K562 (cell line): ENCODE data around the gene CCDC187. TPM values are rescaled to one million over a fixed set of nuclear protein-coding genes. Genes with fewer than 3 reads are reported as not detected.

Experiments
- ATAC-seq: fragments of 200-7000 bp; cut with Tn5 transposase; 3 replicates; pipeline ENCODE4 v1.9.1; 2020; ENCODE audit warnings: moderate library complexity
- BruUV-seq: library from RNA; stranded (reverse); fragments of 400-500 nt; replicated peaks from 2 replicates; lab custom pipeline; 2021; lab: Mats Ljungman, UMichigan
- CTCF ChIA-PET: fragments of 300-600 bp; formaldehyde crosslinking; extraction: SDS; loops from one replicate; lab custom pipeline; 2021; ENCODE audit warnings: low intra/inter-chr PET ratio; lab: Yijun Ruan, JAX
- POLR2A ChIA-PET: fragments of 300-600, 350-650 bp; sonication (Branson Sonifier 250); formaldehyde crosslinking; extraction: SDS; loops from one replicate; lab custom pipeline; 2021; ENCODE audit warnings: antibody characterized with exemption, inconsistent platforms; lab: Yijun Ruan, JAX
- DNase-seq, 4 experiments: peaks; one replicate each; pipeline versions ENCODE4 v3.0.0 to v3.0.0-alpha.2; 2011 to 2018; ENCODE audit warnings: low spot score in 3 of 4, mixed read lengths in 3 of 4; ENCODE audit errors: extremely low read depth in 1 of 4
- FAIRE-seq: peaks from 2 replicates; lab custom pipeline; 2011; peaks lifted over from hg19 to GRCh38; lab: Jason Lieb, UNC
- H2AFZ ChIP-seq: 2 replicates; pipeline ENCODE4 v1.6.0; 2011; ENCODE audit warnings: low read depth, low read length, control low read depth, inconsistent platforms
- H3K27ac ChIP-seq: fragments of 200-600 bp; 3 replicates; pipeline ENCODE4 v1.8.0; 2011; ENCODE audit warnings: low read depth, mild to moderate bottlenecking, control low read depth, inconsistent platforms, low read length, moderate library complexity, mixed read lengths; ENCODE audit errors: extremely low read depth
- H3K27me3 ChIP-seq, 2 experiments: fragments of 300-600 bp in 1 of 2; 2 replicates in 1 of 2; 3 replicates in 1 of 2; pipeline versions ENCODE4 v1.6.0 to v1.8.0; 2011; ENCODE audit warnings: inconsistent platforms in 2 of 2, low read length in 2 of 2, mild to moderate bottlenecking in 1 of 2, mixed read lengths in 1 of 2, moderate library complexity in 1 of 2; ENCODE audit not compliant: control insufficient read depth in 2 of 2, insufficient read depth in 2 of 2
- H3K36me3 ChIP-seq: fragments of 300-600 bp; 3 replicates; pipeline ENCODE4 v1.8.0; 2011; ENCODE audit warnings: mild to moderate bottlenecking, low read length, inconsistent platforms; ENCODE audit not compliant: control insufficient read depth, insufficient read depth
- H3K4me1 ChIP-seq, 2 experiments: fragments of 200-600 bp in 1 of 2; replicated peaks in 1 of 2; 2 replicates in 1 of 2; 3 replicates in 1 of 2; pipeline versions ENCODE4 v1.5.1 to v1.8.0; 2011; ENCODE audit warnings: inconsistent platforms in 2 of 2, low read length in 2 of 2, mild to moderate bottlenecking in 1 of 2, mixed read lengths in 1 of 2, moderate library complexity in 1 of 2; ENCODE audit not compliant: control insufficient read depth in 2 of 2, insufficient read depth in 2 of 2
- H3K4me2 ChIP-seq: 2 replicates; pipeline ENCODE4 v1.6.1; 2011; ENCODE audit warnings: low read length, control low read depth, inconsistent platforms, mixed read lengths; ENCODE audit not compliant: insufficient read depth
- H3K4me3 ChIP-seq: fragments of 200-600 bp; sonication (generic), shearing (Covaris generic); 2 replicates; pipeline ENCODE4 v1.5.1; 2016; ENCODE audit warnings: control low read depth, inconsistent platforms
- H3K79me2 ChIP-seq: fragments of 200-600 bp; 3 replicates; pipeline ENCODE4 v1.8.0; 2011; ENCODE audit warnings: low read length, inconsistent platforms; ENCODE audit not compliant: control insufficient read depth, insufficient read depth
- H3K9ac ChIP-seq, 2 experiments: 2 replicates each; pipeline versions ENCODE4 v1.6.0 to v1.6.1; 2011; ENCODE audit warnings: low read depth in 2 of 2, low read length in 2 of 2, control low read depth in 1 of 2, inconsistent platforms in 1 of 2, mild to moderate bottlenecking in 1 of 2, mixed read lengths in 1 of 2; ENCODE audit not compliant: insufficient read depth in 1 of 2
- H3K9me1 ChIP-seq: one replicate; pipeline ENCODE4 v1.6.0; 2011; ENCODE audit warnings: inconsistent platforms, mild to moderate bottlenecking, low read length, moderate library complexity; ENCODE audit not compliant: control insufficient read depth, insufficient read depth
- H3K9me3 ChIP-seq: replicated peaks from 2 replicates; pipeline ENCODE4 v1.5.1; 2011; ENCODE audit warnings: low read depth, low read length, inconsistent platforms; ENCODE audit not compliant: control insufficient read depth, insufficient read depth
- H4K20me1 ChIP-seq: replicated peaks from 2 replicates; pipeline ENCODE4 v1.6.1; 2011; ENCODE audit warnings: low read length, inconsistent platforms, mixed read lengths; ENCODE audit not compliant: control insufficient read depth, insufficient read depth
- CREBBP ChIP-seq: IDR thresholded peaks from one replicate; pipeline ENCODE4 v1.6.1; 2012; ENCODE audit warnings: low read depth, mild to moderate bottlenecking, control low read depth, inconsistent platforms, low read length
- KDM5B ChIP-seq: fragments of 200-600 bp; sonication (generic); IDR thresholded peaks from 2 replicates; pipeline ENCODE4 v1.6.1; 2012; ENCODE audit warnings: low read depth, mild to moderate bottlenecking, moderate library complexity, low read length, control low read depth, inconsistent platforms; ENCODE audit not compliant: insufficient replicate concordance
- LCOR ChIP-seq: sonication (generic); formaldehyde crosslinking; IDR thresholded peaks from 2 replicates; pipeline ENCODE4 v1.8.0; 2022; ENCODE audit warnings: mild to moderate bottlenecking, missing genetic modification reagents
- NCOA2 ChIP-seq, 2 experiments: fragments of 450-650 bp; IDR thresholded peaks; 2 replicates each; pipeline ENCODE4 v1.6.1; 2018; ENCODE audit warnings: mild to moderate bottlenecking in 2 of 2, moderate library complexity in 1 of 2; ENCODE audit not compliant: partially characterized antibody in 2 of 2
- PHB2 ChIP-seq: fragments of 450-650 bp; IDR thresholded peaks from 2 replicates; pipeline ENCODE4 v1.6.1; 2017; ENCODE audit warnings: low read depth
- RBFOX2 ChIP-seq: fragments of 200-400 bp; formaldehyde crosslinking; IDR thresholded peaks from 2 replicates; pipeline ENCODE4 v1.6.1; 2017; ENCODE audit warnings: low read depth, mild to moderate bottlenecking, low read length, moderate library complexity
- RBM34 ChIP-seq: fragments of 200-400 bp; formaldehyde crosslinking; IDR thresholded peaks from 2 replicates; pipeline ENCODE4 v1.6.1; 2018; ENCODE audit warnings: low read length, borderline replicate concordance; ENCODE audit not compliant: insufficient read depth
- TSC22D4 ChIP-seq: fragments of 450-650 bp; IDR thresholded peaks from 2 replicates; pipeline ENCODE4 v1.6.1; 2016; ENCODE audit warnings: missing genetic modification characterization, missing biosample characterization, control low read depth
- U2AF2 ChIP-seq: fragments of 200-400 bp; formaldehyde crosslinking; optimal IDR thresholded peaks from 2 replicates; pipeline ENCODE3; 2017; ENCODE audit warnings: low read depth, mild to moderate bottlenecking, low read length
- ZNF785 ChIP-seq: fragments of 250-450 bp; sonication (Bioruptor Pico); IDR thresholded peaks from 2 replicates; pipeline ENCODE4 v1.4.0; 2020; ENCODE audit warnings: mild to moderate bottlenecking
- WGBS: fragments of 100-300 bp; shearing (Covaris generic); methylation state at CpG from one replicate; pipeline ENCODE4 v1.1.6; 2016; ENCODE audit warnings: low coverage, mixed read lengths; ENCODE audit not compliant: insufficient coverage; ENCODE audit errors: missing lambda C conversion rate; 5-methylcytosine and 5-hydroxymethylcytosine counted together
- in situ Hi-C: fragments of 300-500 bp; cut with MboI; formaldehyde crosslinking; loops from 4 replicates; pipeline ENCODE4 v1.15.0; 2018; ENCODE audit warnings: inconsistent platforms, mixed read lengths
- intact Hi-C: fragments of 100-400 bp; cut with micrococcal nuclease; formaldehyde crosslinking; loops from 2 replicates; pipeline ENCODE4 v1.14.2; 2022
- polyA plus RNA-seq, 8 experiments: library from polyadenylated mRNA; depleted of rRNA in 4 of 8; stranded (reverse) in 5 of 8; unstranded in 3 of 8; fragments of >200 nt; fragmentation: Nextera tagmentation in 2 of 8; fragmentation: Illumina TruSeq in 1 of 8; extraction: Ambion mirVana in 2 of 8; extraction: Trizol in 1 of 8; gene quantifications; 2 replicates each; pipeline versions ENCODE4 v1.2.1 to v1.2.3, GENCODE V29; 2011 to 2014; ENCODE audit warnings: inconsistent platforms in 1 of 8, missing spikeins in 1 of 8
- total RNA-seq, 7 experiments: library from RNA; depleted of rRNA in 6 of 7; stranded (reverse); fragments of >200 nt in 6 of 7; fragmentation: Illumina TruSeq in 2 of 7; extraction: Trizol in 2 of 7; gene quantifications; 2 replicates each; pipeline versions ENCODE4 v1.2.1 to v1.2.3, GENCODE V29; 2011 to 2021; ENCODE audit warnings: low replicate concordance in 1 of 7
- TF ChIP-seq, protein P1 (sequence below): fragments of 450-650 bp; IDR thresholded peaks from 2 replicates; pipeline ENCODE4 v1.6.1; 2016; ENCODE audit warnings: low read depth, mild to moderate bottlenecking, moderate library complexity
- TF ChIP-seq, protein P2 (sequence below): fragments of 250-450 bp; sonication (Bioruptor Pico); IDR thresholded peaks from 2 replicates; pipeline ENCODE4 v1.6.1; 2021; ENCODE audit warnings: mild to moderate bottlenecking
- TF ChIP-seq, protein P3 (sequence below): sonication (generic); formaldehyde crosslinking; IDR thresholded peaks from 2 replicates; pipeline ENCODE4 v1.8.1; 2023; ENCODE audit warnings: mild to moderate bottlenecking, missing genetic modification reagents

Gene CCDC187
- total and polyA plus RNA-seq, 9 of the 15 experiments (the other 6 are each of a cell fraction or from before 2014, with no cell fraction given): not detected

DNA sequence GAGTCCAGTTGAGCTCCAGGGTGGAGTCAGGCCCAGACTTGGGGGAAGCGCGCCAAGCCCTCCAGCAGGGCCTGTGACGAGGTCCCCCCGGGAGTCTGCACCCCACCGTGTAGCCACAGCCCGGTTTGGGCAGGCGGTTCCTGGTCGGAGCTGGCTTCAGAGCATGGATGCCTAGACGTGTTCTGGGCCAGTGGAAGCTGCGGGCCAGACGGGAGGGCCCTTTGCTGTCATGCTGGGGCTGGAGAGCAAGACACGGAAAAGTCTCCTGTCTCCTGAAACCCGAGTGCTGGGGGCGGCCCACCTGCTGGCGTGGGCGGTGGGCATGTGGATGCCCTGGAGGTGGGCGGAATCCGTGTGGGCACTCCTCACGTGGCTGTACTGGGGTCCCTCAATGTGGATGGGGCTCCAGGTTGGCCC, 25.3 kb upstream of the CCDC187 start:
- peaks cover 0 to 5% of the 10 kb centered on the region in 2 experiments; a peak in 2 of 5 replicates for H3K27me3 ChIP-seq
- peak overlapping the region in 1 of 2 experiments; percentile 88; a peak in 2 of 4 replicates for H3K9ac ChIP-seq
- ChIA-PET POLR2A (no interaction called here), CTCF (no interaction called here)
- no TSS peak for BruUV-seq
- FAIRE-seq (no peak), DNase-seq (no peak), ATAC-seq (no peak)
- H3K9me3 ChIP-seq: no peaks in the 10 kb centered on the region
- no peaks in the 10 kb centered on the region for H3K9me1 ChIP-seq
- H4K20me1 ChIP-seq: no peaks in the 10 kb centered on the region
- H3K79me2 ChIP-seq: peaks cover 15% of the 10 kb centered on the region
- no peak overlapping the region for H3K4me2 ChIP-seq
- TF ChIP-seq RBFOX2: peak; percentile 53; the same call in 1 of the 2 replicates
- TF ChIP-seq CREBBP: no peak
- H2AFZ ChIP-seq: no peak overlapping the region
- 64% methylated on average over 10 of the region's 19 CpGs for WGBS
- peaks cover 4 to 94% of the 10 kb centered on the region in 2 experiments for H3K4me1 ChIP-seq
- in situ Hi-C loops (loop anchor here (25.0 kb wide), 1 partner anchor 308 kb away; no protein-coding TSS in a partner anchor), intact Hi-C loops (no loop called here)
- no peaks in the 10 kb centered on the region for H3K36me3 ChIP-seq
- no peak overlapping the region for H3K27ac ChIP-seq
- 0 out of 2 replicates have a peak overlapping the region, but pooled peaks have one; percentile 52 for H3K4me3 ChIP-seq

DNA sequence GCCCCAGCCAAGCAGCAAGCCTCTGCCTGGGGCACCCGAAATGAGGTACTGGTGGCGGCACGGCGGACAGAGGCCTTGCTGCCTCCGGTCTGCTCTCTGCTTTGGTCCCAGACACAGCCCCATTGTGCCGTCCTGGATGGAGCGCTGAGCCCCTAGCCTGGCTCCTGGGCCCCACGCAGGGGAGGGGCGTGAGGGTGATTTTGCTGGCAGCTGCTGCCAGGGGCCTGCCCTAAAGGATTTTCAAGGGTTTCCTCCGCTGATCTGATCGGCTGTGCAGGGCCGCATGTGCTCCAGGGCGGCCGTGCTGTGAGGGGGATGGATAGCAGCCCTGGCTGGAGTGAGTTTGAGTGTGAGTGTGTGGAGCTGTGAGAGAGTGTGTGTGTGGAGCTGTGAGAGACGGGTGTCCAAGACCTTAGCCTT, 24.7 kb upstream of the CCDC187 start:
- no peak for DNase-seq
- no peak for TF ChIP-seq PHB2
- no peak for TF ChIP-seq NCOA2 (IDR thresholded peaks at IDR 0.05; ENCODE audit: partially characterized antibody in 2 of 2)
- peak; percentile 43 for TF ChIP-seq KDM5B
- TF ChIP-seq, protein P1, sequence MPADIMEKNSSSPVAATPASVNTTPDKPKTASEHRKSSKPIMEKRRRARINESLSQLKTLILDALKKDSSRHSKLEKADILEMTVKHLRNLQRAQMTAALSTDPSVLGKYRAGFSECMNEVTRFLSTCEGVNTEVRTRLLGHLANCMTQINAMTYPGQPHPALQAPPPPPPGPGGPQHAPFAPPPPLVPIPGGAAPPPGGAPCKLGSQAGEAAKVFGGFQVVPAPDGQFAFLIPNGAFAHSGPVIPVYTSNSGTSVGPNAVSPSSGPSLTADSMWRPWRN: no peak
- TF ChIP-seq, protein P2, sequence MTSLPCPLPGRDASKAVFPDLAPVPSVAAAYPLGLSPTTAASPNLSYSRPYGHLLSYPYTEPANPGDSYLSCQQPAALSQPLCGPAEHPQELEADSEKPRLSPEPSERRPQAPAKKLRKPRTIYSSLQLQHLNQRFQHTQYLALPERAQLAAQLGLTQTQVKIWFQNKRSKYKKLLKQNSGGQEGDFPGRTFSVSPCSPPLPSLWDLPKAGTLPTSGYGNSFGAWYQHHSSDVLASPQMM (CRISPR knock-in tag): no peak
- TF ChIP-seq RBM34: no peak
- no peak for TF ChIP-seq TSC22D4 (tag)
- TF ChIP-seq, protein P3, sequence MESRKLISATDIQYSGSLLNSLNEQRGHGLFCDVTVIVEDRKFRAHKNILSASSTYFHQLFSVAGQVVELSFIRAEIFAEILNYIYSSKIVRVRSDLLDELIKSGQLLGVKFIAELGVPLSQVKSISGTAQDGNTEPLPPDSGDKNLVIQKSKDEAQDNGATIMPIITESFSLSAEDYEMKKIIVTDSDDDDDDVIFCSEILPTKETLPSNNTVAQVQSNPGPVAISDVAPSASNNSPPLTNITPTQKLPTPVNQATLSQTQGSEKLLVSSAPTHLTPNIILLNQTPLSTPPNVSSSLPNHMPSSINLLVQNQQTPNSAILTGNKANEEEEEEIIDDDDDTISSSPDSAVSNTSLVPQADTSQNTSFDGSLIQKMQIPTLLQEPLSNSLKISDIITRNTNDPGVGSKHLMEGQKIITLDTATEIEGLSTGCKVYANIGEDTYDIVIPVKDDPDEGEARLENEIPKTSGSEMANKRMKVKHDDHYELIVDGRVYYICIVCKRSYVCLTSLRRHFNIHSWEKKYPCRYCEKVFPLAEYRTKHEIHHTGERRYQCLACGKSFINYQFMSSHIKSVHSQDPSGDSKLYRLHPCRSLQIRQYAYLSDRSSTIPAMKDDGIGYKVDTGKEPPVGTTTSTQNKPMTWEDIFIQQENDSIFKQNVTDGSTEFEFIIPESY: peak; percentile 90
- no peak for TF ChIP-seq ZNF785
- no peak for TF ChIP-seq LCOR (CRISPR knock-in tag)
- TF ChIP-seq U2AF2: no peak

More for the DNA sequence above, 24.7 kb upstream of the CCDC187 start:
- intact Hi-C loops: no loop called here
- peaks cover 4 to 92% of the 10 kb centered on the region in 2 experiments for H3K4me1 ChIP-seq
- no peak overlapping the region for H3K27ac ChIP-seq
- ATAC-seq (no peak), FAIRE-seq (no peak)
- H3K9me1 ChIP-seq: no peaks in the 10 kb centered on the region
- peaks cover 3 to 11% of the 10 kb centered on the region in 2 experiments; a peak in 2 of 5 replicates for H3K27me3 ChIP-seq
- H3K9ac ChIP-seq: peak overlapping the region; percentile 63 to 88; a peak in 3 of 4 replicates
- WGBS: 77% methylated on average over 15 of the region's 15 CpGs
- CTCF ChIA-PET: no interaction called here
- peaks cover 15% of the 10 kb centered on the region for H3K79me2 ChIP-seq
- H3K36me3 ChIP-seq: no peaks in the 10 kb centered on the region
- POLR2A ChIA-PET: no interaction called here
- H4K20me1 ChIP-seq: no peaks in the 10 kb centered on the region
- no peak overlapping the region for H2AFZ ChIP-seq
- H3K9me3 ChIP-seq: no peaks in the 10 kb centered on the region
- H3K4me2 ChIP-seq: peak overlapping the region; percentile 77
- BruUV-seq: no TSS peak
- H3K4me3 ChIP-seq: peak overlapping the region; percentile 52; the same call in 1 of the 2 replicates
- in situ Hi-C loops: loop anchor here (25.0 kb wide), 1 partner anchor 309 kb away; no protein-coding TSS in a partner anchor
